Measurements from ENCODE around the gene JUND.
A peak's percentile ranks its signal among the peaks of the same experiment; 100 is the strongest.

Gene JUND

GRCh38 chr19:18289471-18290301, 8.3 kb upstream of the JUND start:
- DNase-seq: no peak

GRCh38 chr19:18287836-18288772, 6.7 kb upstream of the JUND start:
- DNase-seq: no peak

- no peak for DNase-seq
Observed at GRCh38 chr19:18286973-18287635, 5.7 kb upstream of the JUND start.

GRCh38 chr19:18284712-18285360, 3.4 kb upstream of the JUND start:
- DNase-seq: peak; percentile 32

GRCh38 chr19:18283338-18283737, 1.9 kb upstream of the JUND start:
- DNase-seq: no peak

- no peak for DNase-seq
Observed at GRCh38 chr19:18282788-18283141, 1.3 kb upstream of the JUND start.

GRCh38 chr19:18282021-18282787, 782 bp upstream of the JUND start:
- no peak for DNase-seq

GRCh38 chr19:18280247-18281081, 958 bp downstream of the JUND start:
- peak; percentile 88 for DNase-seq

GRCh38 chr19:18279516-18280246, 1.7 kb downstream of the JUND start:
- peak; percentile 96 for DNase-seq

GRCh38 chr19:18279266-18279515, 2.2 kb downstream of the JUND start:
- no peak for DNase-seq

- DNase-seq: peak; percentile 39
Observed at GRCh38 chr19:18278521-18279265, 2.7 kb downstream of the JUND start.

- DNase-seq: no peak
Observed at GRCh38 chr19:18274781-18275356, 6.6 kb downstream of the JUND start.

GRCh38 chr19:18274219-18274780, 7.1 kb downstream of the JUND start, which contains the start of gene IQCN:
IQCN (minus strand) TSS chr19:18274452; CDS start chr19:18269478, 4,974 bp downstream.
- no peak for DNase-seq

GRCh38 chr19:18273561-18274218, 7.7 kb downstream of the JUND start:
- DNase-seq: no peak

- DNase-seq: no peak
Observed at GRCh38 chr19:18271433-18271841, 10.0 kb downstream of the JUND start.

GRCh38 chr19:18270326-18270725, 11.1 kb downstream of the JUND start:
- DNase-seq: no peak

- DNase-seq: no peak
Observed at GRCh38 chr19:18269070-18269723, 12.2 kb downstream of the JUND start.
